Liver (tissue), 9 donors: ENCODE results near the gene PLD4. TPM values are rescaled to one million over a fixed set of nuclear protein-coding genes. Genes with fewer than 3 reads are reported as not detected.

Experiments used
- DNase-seq: peaks from one replicate; pipeline ENCODE4 v3.0.0-alpha.2; 2017; ENCODE audit warnings: low spot score
- H3K27ac ChIP-seq, 2 donors: one replicate each; pipeline ENCODE4 v1.7.0; 2013; ENCODE audit warnings: inconsistent platforms in 2 of 2, low read length in 2 of 2, control low read depth in 1 of 2, low read depth in 1 of 2, mild to moderate bottlenecking in 1 of 2
- H3K27me3 ChIP-seq, 4 donors: one replicate each; pipeline versions ENCODE4 v1.6.1 to v1.7.0; 2013; ENCODE audit warnings: low read length in 3 of 4, inconsistent platforms in 1 of 4, mild to moderate bottlenecking in 1 of 4, moderate library complexity in 1 of 4; ENCODE audit not compliant: control insufficient read depth in 4 of 4, insufficient read depth in 4 of 4
- H3K36me3 ChIP-seq, 4 donors: one replicate each; pipeline versions ENCODE4 v1.6.1 to v1.7.0; 2013; ENCODE audit warnings: low read length in 3 of 4, mild to moderate bottlenecking in 3 of 4, low read depth in 1 of 4, moderate library complexity in 1 of 4; ENCODE audit not compliant: control insufficient read depth in 4 of 4, insufficient read depth in 3 of 4
- H3K4me1 ChIP-seq, 4 donors: one replicate each; pipeline versions ENCODE4 v1.6.1 to v1.7.0; 2013; ENCODE audit warnings: low read length in 3 of 4, mild to moderate bottlenecking in 3 of 4, moderate library complexity in 1 of 4; ENCODE audit not compliant: control insufficient read depth in 4 of 4, insufficient read depth in 4 of 4
- H3K4me3 ChIP-seq, 3 donors: one replicate each; pipeline versions ENCODE4 v1.6.1 to v1.7.0; 2013; ENCODE audit warnings: low read length in 3 of 3, control low read depth in 1 of 3, low read depth in 1 of 3, mild to moderate bottlenecking in 1 of 3
- H3K9ac ChIP-seq, 2 donors: one replicate each; pipeline ENCODE4 v1.7.0; 2013; ENCODE audit warnings: low read length in 2 of 2, mild to moderate bottlenecking in 2 of 2, moderate library complexity in 2 of 2, control low read depth in 1 of 2, low read depth in 1 of 2
- H3K9me3 ChIP-seq, 4 donors: one replicate each; pipeline versions ENCODE4 v1.6.1 to v1.7.0; 2013; ENCODE audit warnings: low read length in 3 of 4; ENCODE audit not compliant: control insufficient read depth in 4 of 4
- ATF3 ChIP-seq: IDR thresholded peaks from 2 replicates; pipeline ENCODE4 v1.6.1; 2016; ENCODE audit warnings: antibody characterized with exemption
- CTCF ChIP-seq: fragments of 150-350 bp; IDR thresholded peaks from 2 replicates; pipeline ENCODE4 v1.5.1; 2017; ENCODE audit warnings: improper control_type of control experiment, low read depth, low read length; ENCODE audit not compliant: missing input control
- EGR1 ChIP-seq, 2 donors: IDR thresholded peaks; 2 replicates each; pipeline ENCODE4 v1.6.1; 2016 to 2018; ENCODE audit warnings: antibody characterized with exemption in 2 of 2, low read depth in 2 of 2
- FOXA1 ChIP-seq: IDR thresholded peaks from 2 replicates; pipeline ENCODE4 v1.6.1; 2016; ENCODE audit warnings: antibody characterized with exemption
- FOXA2 ChIP-seq: IDR thresholded peaks from 2 replicates; pipeline ENCODE4 v1.6.1; 2016; ENCODE audit warnings: antibody characterized with exemption
- GABPA ChIP-seq, 2 donors: IDR thresholded peaks in 1 of 2; conservative IDR thresholded peaks in 1 of 2; 2 replicates each; pipeline ENCODE4 v1.6.1; 2016; ENCODE audit warnings: antibody characterized with exemption in 2 of 2, mild to moderate bottlenecking in 1 of 2, moderate library complexity in 1 of 2
- HNF4A ChIP-seq, 2 donors: conservative IDR thresholded peaks; 2 replicates each; pipeline ENCODE4 v1.6.1; 2016; ENCODE audit warnings: antibody characterized with exemption in 2 of 2, mild to moderate bottlenecking in 2 of 2
- HNF4G ChIP-seq: IDR thresholded peaks from 2 replicates; pipeline ENCODE4 v1.6.1; 2016; ENCODE audit warnings: antibody characterized with exemption
- JUND ChIP-seq, 2 donors: IDR thresholded peaks; 2 replicates each; pipeline ENCODE4 v1.6.1; 2016; ENCODE audit warnings: antibody characterized with exemption in 2 of 2
- MAX ChIP-seq: IDR thresholded peaks from 2 replicates; pipeline ENCODE4 v1.6.1; 2016; ENCODE audit warnings: antibody characterized with exemption
- NR2F2 ChIP-seq: IDR thresholded peaks from 2 replicates; pipeline ENCODE4 v1.6.1; 2016; ENCODE audit warnings: antibody characterized with exemption
- RAD21 ChIP-seq, 2 donors: IDR thresholded peaks; 2 replicates each; pipeline ENCODE4 v1.6.1; 2016; ENCODE audit warnings: antibody characterized with exemption in 2 of 2, mild to moderate bottlenecking in 2 of 2
- RXRA ChIP-seq, 2 donors: IDR thresholded peaks; 2 replicates each; pipeline ENCODE4 v1.6.1; 2017 to 2018; ENCODE audit warnings: antibody characterized with exemption in 2 of 2, mild to moderate bottlenecking in 1 of 2
- SP1 ChIP-seq: IDR thresholded peaks from 2 replicates; pipeline ENCODE4 v1.6.1; 2018; ENCODE audit warnings: antibody characterized with exemption, mild to moderate bottlenecking
- TAF1 ChIP-seq: conservative IDR thresholded peaks from 2 replicates; pipeline ENCODE4 v1.6.1; 2016; ENCODE audit warnings: antibody characterized with exemption, mild to moderate bottlenecking
- YY1 ChIP-seq: IDR thresholded peaks from 2 replicates; pipeline ENCODE4 v1.6.1; 2016; ENCODE audit warnings: antibody characterized with exemption, mild to moderate bottlenecking
- ZBTB33 ChIP-seq: IDR thresholded peaks from 2 replicates; pipeline ENCODE4 v1.6.1; 2016; ENCODE audit warnings: antibody characterized with exemption
- WGBS: extraction: QIAGEN DNeasy Blood & Tissue Kit; methylation state at CpG from one replicate; pipeline ENCODE4 v1.1.7; 2013; 5-methylcytosine and 5-hydroxymethylcytosine counted together
- polyA plus RNA-seq, 2 donors: library from polyadenylated mRNA; stranded (reverse) in 1 of 2; unstranded in 1 of 2; fragments of 200-250 nt in 1 of 2; fragments of >200 nt in 1 of 2; fragmentation: Nextera tagmentation in 1 of 2; extraction: Ambion mirVana in 1 of 2; gene quantifications; one replicate each; pipeline versions ENCODE4 v1.2.1 to v1.2.3, GENCODE V29; 2013 to 2015
- total RNA-seq, 2 donors: library from RNA; depleted of rRNA; stranded (reverse); fragments of >200 nt; gene quantifications; one replicate each; pipeline ENCODE4 v1.2.3, GENCODE V29; 2014
- TF ChIP-seq, protein P1 (sequence below): IDR thresholded peaks from 2 replicates; pipeline ENCODE4 v1.6.1; 2016; ENCODE audit warnings: antibody characterized with exemption, mild to moderate bottlenecking
- donor health status: healthy.
- donor health status: healthy.
- donor health status: healthy.
- donor health status: healthy.
- donor health status: healthy.

PLD4 gene
- total and polyA plus RNA-seq, 4 donors, result under 0.01 to 14.5 (median 0.35) TPM

DNA sequence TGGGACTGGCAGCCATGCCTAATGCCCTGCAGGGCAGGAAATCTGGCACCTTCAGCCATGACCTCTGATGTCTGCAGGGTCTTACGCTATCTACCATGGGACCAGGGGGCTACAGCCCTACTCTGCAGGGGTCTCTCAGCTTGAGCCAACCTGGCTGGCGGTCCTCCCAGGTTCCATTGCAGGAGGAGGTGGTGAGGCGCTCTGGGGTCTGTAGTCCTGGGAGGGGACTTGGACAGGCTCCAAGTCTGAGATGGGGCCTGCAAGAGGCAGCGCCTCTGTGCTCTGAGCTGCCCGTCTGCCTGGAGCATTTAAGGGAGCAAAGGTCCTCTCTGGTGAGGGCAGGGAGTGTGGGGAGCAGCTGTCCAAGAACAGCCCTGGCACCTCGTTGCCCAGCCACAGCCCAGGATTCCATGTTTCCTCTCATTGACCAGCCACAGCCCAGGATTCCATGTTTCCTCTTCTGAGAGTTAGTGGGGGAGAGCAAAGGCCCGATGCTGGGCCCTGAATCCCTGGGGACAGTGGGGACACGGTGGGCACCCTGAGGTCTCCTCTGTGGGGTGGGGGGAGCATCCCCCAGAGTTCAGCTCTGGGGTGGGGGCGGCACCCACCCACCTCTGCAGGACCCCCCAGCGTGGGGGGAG lies 655 bp downstream of the PLD4 start:
- no peak overlapping the region for H3K9ac ChIP-seq

More for the DNA sequence above, 655 bp downstream of the PLD4 start:
- 72% methylated on average over 10 of the region's 10 CpGs for WGBS
- Histone ChIP-seq H3K9me3 (peaks cover 0 to 4% (median 0%) of the 10 kb centered on the region in 4 donors), H3K27me3 (no peaks in the 10 kb centered on the region), H3K4me3 (no peak overlapping the region), H3K36me3 (no peaks in the 10 kb centered on the region), H3K27ac (no peak overlapping the region), H3K4me1 (no peaks in the 10 kb centered on the region)
- TF ChIP-seq HNF4A (conservative IDR thresholded peaks at IDR 0.05) (no peak), GABPA (IDR thresholded peaks at IDR 0.05 in 1 of 2, conservative IDR thresholded peaks at IDR 0.05 in 1 of 2) (no peak), CTCF (no peak), TAF1 (no peak), ZBTB33 (no peak), NR2F2 (no peak), ATF3 (no peak), MAX (no peak), HNF4G (no peak), FOXA1 (no peak), SP1 (no peak), RAD21 (IDR thresholded peaks at IDR 0.05) (no peak), RXRA (IDR thresholded peaks at IDR 0.05) (no peak), FOXA2 (no peak), YY1 (no peak), JUND (IDR thresholded peaks at IDR 0.05) (no peak), EGR1 (IDR thresholded peaks at IDR 0.05; ENCODE audit: low read depth in 2 of 2) (no peak)
- TF ChIP-seq, protein P1, sequence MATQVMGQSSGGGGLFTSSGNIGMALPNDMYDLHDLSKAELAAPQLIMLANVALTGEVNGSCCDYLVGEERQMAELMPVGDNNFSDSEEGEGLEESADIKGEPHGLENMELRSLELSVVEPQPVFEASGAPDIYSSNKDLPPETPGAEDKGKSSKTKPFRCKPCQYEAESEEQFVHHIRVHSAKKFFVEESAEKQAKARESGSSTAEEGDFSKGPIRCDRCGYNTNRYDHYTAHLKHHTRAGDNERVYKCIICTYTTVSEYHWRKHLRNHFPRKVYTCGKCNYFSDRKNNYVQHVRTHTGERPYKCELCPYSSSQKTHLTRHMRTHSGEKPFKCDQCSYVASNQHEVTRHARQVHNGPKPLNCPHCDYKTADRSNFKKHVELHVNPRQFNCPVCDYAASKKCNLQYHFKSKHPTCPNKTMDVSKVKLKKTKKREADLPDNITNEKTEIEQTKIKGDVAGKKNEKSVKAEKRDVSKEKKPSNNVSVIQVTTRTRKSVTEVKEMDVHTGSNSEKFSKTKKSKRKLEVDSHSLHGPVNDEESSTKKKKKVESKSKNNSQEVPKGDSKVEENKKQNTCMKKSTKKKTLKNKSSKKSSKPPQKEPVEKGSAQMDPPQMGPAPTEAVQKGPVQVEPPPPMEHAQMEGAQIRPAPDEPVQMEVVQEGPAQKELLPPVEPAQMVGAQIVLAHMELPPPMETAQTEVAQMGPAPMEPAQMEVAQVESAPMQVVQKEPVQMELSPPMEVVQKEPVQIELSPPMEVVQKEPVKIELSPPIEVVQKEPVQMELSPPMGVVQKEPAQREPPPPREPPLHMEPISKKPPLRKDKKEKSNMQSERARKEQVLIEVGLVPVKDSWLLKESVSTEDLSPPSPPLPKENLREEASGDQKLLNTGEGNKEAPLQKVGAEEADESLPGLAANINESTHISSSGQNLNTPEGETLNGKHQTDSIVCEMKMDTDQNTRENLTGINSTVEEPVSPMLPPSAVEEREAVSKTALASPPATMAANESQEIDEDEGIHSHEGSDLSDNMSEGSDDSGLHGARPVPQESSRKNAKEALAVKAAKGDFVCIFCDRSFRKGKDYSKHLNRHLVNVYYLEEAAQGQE, result no peak
- DNase-seq, result no peak
